Middle frontal gyrus (tissue), 1 donor: ENCODE data around the gene KCNJ9.
"Not testable (repeated sequence)": the region's sequence is repeated elsewhere in the genome, so short reads cannot be mapped to it uniquely, and the experiment has no call there.

Source experiments
- DNase-seq: peaks from one replicate; pipeline ENCODE4 v3.0.0-alpha.2; 2015; ENCODE audit warnings: low spot score; ENCODE audit errors: extremely low spot score

The KCNJ9 gene

DNA sequence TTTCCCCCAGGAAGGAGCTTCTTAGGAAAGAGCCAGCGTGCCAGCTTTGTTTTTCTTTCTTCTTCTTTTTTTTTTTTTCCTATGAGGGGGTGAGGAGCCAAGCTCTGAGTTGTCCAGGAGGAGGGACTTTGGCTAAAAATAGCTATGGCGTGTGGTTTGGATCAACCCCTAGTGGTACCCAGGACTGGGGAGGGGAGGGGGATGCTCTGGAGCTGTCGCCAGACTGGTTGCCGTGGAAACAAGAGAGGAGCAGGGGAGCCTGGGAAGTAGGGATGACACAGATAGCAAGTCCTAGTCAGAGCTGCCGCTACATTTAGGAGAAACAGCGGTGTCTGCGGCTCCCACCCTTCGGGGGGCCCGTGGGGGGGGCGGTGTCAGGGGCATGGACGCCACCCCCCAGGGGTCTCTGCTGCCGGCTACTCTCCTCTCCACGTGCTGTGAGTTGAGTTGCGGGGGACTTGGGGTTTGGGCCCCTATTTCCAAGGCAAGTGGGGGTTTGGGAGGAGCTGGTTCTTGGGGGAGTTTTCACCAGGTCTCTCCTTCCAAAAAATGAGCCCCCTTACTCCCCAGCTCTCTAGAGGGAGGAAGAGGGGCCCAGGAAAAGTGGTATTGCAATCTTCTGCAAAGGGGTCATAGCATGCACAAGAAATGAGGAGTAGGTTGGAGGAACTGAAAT, at the start of gene KCNJ9:
Gene KCNJ9 (plus strand): TSS at position 278 of the 676 bp plus-strand sequence. CDS start 2,493 bp downstream, outside the sequence.
- DNase-seq = peak; percentile 74

DNA sequence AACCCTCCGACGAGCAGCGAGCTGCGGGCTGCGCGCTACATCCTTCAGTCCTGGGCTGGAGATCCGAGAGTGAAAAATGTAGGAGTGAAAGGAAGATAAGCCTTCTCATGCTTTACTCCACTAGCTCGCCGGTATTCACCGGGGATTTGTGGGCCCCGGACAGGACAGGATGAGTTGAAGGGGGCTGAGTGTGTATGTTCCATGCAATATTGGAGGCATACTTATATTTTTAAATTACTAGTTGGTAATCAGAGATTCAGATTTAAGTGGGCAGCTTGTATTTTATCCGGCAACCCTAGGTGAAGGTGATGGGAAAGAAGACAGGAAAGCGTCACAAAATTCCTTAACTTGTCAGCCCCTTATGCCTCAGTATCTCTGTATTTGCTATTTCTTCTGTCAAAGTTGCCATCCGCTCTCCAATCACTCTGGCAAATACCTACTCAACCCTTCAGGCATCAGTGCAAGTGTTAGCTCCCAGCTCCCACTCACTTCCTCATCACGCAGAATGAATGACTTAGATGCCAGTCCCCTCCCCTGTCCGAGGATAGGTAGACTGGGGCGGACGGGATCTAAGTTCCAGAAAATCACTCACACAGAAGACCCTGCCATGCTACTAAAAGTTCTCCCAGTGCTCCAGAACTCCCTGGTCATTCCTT, 49.0 kb upstream of the KCNJ9 start:
- no peak for DNase-seq

DNA sequence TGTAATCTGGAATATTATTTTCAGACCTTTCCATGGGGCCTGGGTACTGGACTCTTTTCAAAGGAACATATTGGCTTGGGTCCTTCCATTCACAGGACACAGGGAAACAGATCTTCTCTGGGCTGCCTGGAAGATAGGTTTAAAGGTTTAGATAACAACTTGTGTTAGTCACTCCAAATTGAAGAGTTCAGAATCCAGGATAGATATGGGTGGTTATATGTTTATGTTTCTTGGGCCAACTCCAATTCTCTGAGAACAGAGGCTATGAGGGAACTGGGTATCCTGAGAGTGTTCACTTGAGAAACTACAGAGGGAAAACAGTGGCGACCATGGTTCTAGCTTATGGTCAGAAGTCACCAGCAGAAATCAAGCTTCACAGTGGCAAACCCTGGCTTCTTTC, 40.9 kb upstream of the KCNJ9 start:
- DNase-seq = no peak

DNA sequence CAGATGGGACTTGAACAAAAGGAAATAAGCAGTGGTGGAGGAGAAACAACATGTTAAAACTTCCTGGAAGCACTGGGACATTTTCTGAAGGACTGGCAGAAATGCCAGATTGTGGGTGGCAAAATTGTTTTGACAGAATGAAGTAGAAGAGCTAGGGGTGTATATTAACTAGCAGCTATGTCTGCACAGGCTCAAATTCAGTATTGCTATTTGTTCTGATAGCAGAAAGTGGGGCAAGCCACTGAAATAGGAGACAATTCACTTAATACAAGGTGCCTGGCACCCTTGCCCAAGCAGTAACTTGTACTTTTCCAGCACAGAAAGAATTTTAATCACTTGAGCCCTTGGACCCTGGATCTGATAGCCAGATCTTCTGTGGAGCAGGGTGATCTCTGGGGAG, 37.8 kb upstream of the KCNJ9 start:
- DNase-seq = no peak

DNA sequence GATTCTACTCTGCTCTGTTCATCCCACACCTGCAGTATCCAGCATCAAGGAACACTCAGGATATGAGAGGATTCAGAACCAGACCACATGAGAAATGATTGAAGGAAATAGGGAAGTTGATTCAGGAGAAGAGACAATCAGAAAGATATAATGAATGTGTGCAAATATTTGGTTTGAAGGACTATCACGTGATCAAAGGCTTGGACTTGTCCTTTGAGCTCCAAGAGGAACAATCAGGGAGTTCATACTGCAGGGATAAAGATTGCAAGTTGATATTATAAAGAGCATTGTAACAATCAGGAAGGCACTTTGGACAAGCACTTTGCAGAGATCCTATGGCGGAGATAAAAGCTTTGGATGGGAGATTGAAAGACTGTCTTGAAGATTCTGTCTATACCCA, 35.7 kb upstream of the KCNJ9 start:
- DNase-seq = no peak

DNA sequence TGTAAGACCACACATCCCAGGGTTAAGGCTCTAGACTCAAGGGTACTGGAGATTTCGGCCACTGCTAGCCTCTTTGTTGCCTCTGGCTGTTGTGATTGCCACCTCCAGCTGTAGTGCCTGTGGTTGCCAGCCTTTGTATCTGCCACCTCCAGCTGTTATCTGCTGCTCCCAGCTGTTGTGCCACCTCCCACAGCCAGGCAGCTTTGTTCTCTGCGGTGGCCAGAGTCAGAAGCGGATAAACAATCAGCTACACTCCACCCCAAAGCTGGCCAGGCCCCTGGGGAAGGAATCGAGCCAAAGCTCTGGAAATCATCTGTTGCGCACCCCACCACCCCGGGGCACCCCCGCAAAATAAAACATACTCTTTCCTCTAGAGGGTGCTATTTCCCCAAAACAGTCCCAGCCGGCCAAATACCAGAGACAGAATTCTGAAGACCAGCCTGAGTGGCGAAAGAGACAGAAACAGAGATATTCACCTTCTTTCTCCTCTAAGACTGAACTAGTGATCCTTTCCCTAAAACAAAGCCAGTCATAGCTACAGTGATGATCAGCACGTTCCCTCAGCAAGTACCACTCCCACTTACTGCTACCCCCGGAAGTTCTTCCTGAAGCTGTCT, 34.7 kb upstream of the KCNJ9 start:
- peak; percentile 81 for DNase-seq

DNA sequence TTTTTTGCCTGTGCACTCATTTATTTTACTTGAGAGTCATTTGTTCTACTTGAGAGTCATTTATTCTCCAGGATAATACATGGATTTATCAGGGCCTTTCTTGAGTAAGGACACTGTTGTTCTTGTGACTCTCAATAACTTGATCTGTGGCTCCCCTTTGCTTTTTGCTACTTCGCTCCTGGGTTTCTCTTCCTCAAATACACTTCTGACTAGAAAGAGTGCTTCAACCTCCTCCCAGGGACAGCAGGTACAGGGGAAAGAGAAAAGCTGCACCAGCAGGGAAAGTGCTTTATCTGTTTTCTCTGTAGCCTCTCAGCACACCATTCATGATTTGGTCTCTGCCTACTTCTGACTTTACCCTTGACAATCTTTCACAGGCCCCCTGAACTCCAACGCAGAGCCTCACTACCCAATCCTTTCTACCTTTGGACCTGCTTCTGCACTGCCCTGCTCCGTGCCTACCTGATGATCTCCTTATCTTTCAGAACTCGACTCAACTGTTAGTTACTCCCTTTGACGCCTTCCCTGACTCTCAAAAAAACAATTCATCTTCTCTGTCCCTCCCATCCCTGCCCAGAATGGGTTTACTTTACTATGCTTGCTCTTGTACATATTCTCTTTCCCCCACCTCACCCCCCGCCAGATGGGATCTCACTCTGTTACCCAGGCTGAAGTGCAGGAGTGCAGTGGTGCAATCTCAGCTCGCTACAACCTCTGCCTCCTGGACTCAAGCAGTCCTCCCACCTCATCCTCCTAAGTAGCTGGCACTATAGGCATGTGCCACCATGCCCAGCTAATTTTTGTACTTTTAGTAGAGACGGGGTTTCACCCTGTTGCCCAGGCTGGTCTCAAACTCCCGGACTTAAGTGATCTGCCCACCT, 34.0 kb upstream of the KCNJ9 start:
- DNase-seq = no peak

DNA sequence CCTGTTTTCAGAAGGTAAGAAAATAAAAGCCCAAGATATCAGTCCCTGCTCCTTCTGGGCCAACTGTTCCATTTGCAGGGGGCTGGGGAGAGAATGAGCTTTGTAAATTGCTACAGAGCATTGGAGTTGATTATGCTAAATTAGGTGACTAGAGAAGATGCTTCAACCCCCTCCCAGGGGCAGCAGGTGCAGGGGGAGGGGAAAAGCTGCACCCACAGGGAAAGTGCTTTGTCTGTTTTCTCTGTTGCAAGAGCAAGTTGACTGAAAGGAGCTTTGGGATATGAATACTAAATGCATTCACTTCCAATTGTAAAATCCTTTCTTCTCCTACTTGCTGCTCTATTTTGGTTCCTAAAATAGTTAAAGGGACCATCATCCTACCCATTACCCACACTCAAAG, 33.0 kb upstream of the KCNJ9 start:
- DNase-seq = no peak

DNA sequence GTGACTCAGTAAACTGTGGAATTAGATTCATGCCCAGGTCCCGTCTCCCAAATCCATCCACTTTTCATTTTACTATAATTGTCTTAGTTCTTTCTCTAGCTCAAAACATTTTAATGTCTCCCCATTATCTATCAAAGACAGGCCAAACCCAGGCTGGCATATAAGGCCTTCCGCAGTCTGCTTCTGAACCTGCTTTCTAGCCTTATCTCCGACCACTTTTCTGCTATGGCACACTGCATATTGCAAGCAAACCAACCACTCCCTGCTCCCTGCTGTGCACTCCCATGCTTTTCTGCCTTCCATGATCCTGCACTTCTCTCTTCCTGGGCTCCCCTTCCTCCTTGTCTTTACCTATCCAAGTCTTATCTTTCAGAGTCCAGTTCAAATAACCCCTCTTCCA, 32.2 kb upstream of the KCNJ9 start:
- DNase-seq = no peak

DNA sequence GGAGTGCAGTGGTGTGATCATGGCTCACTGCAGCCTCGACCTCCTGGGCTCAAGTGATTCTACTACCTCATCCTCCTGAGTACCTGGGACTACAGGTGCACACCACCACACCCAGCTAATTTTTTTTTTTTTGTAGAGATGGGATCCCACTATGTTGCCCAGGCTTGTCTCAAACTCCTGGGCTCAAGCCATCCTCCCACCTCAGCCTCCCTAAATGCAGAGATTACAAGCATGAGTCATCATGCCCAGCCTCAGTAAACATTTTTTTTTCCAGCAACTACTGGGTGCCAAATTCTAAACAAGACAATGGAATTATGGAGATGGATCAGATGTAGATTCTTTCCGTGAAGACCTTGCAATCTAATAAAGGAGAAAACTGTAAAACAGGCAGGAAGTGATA, 31.2 kb upstream of the KCNJ9 start:
- not testable (repeated sequence) for DNase-seq

DNA sequence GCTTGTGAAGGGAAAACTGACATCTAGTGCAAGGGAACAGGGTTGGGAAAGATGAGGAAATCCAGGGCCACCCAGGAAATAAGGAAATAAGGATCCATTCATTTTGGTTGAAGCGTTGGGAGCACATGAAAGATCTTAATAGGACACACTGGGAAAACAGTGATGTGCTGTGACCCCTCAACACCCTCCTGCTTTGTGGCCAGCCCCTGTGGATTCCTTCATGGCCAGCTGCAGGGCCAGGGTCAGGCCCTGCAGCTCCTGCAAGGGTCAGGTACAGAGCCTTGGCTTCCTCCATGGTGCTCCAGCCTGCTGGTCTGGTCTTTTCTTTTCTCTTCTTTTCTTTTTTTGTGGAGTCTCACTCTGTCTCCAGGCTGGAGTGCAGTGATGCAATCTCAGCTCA, 30.7 kb upstream of the KCNJ9 start:
- no peak for DNase-seq

DNA sequence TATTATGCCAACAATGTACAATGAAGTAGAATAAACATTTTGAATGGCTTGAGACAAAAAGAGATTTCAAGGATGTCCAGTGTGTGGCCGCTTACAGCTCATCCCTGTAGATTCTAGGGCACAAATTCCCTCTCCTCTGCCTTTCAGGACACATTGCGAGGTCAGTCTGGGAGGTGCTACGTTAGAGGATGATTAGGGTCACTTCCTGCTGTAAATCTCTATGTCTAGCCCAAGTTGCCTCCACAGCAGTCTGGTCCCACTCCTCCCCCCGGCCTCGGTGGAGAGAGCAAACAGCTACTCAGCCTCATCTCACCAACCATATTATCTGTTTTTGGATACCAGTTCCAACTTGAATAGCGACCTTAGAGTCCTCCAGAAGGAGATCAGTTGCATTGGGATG, 28.4 kb upstream of the KCNJ9 start:
- no peak for DNase-seq

DNA sequence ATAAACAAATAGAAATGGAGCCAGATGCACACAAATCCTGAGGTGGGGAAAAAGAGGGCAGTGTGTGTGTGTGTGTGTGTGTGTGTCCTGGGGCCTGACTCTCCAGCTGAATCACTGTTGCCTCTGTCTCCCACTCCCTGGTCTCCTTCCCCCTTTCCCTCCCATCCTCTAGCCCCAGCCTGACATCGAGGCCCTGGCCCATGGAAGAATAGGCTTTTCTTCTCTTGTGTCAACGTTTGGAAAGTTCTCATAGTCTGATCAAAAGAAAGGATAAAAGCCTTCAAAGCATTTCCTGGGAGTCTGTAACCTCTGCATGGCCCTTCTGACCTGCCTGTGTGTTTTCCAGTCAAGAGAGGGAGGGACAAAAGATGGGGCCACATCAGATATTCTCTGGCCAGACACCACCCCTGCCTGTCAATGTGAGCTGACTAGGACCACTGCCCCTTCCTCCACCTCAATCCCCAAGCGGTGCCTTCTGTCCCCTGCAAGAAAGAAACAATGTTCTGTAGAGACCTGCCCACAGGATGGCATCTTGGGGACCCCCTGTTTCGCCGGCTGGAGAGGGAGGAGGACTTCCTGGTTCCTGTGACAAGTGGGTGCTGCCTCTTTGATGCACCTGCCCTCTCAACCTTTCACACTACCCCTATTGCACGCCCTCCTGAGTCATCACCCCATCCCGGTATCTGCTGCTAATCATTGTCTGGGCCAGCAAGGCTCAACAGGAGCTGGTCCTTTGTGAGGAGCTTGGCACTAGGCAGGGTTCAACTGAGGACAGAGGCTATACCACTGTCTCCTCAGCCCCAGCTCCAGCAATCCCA, 27.6 kb upstream of the KCNJ9 start:
- DNase-seq = no peak

DNA sequence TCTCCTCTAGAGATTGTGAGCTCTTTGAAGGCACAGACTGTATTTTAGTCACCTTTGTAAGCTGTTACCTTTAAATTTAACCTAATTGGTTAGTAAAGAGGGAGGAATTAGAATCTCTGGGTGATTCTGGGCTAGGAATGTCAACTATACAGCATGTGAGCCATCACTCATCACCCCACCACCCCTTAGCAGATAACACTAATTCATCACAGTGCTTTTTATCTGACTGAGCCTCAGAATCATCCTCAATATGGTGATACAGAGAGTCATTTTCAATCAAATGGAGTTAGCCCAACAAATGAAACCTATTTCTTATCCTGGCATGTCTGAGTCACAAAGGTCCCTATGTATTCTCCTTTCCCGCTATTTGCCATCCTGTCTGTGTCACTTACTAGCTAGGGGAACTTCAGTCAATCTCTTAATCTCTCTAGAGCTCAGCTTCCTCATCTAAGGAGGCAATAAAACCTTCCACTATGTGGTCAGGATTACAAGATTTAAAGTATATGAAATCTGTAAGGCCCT, 24.6 kb upstream of the KCNJ9 start:
- no peak for DNase-seq

DNA sequence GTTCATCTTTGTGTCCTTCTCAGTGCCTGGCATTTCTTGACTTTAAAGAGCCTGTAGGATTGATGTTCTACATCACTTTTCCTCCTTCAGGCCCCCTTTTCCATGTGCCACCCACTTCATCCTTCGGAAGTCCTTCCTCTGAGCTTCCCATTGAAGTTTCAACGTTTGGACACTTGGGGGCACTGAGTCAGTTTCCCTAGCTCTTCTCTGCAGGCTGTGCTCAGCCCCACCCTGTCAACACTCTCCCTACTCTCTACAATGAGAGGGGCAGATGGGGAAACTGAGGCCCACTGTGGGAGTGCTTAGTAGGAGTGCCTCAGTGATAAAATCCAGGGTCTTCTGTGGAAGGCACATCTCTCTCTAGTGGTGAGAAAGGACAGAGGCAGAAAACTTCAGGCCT, 23.3 kb upstream of the KCNJ9 start:
- DNase-seq = no peak

DNA sequence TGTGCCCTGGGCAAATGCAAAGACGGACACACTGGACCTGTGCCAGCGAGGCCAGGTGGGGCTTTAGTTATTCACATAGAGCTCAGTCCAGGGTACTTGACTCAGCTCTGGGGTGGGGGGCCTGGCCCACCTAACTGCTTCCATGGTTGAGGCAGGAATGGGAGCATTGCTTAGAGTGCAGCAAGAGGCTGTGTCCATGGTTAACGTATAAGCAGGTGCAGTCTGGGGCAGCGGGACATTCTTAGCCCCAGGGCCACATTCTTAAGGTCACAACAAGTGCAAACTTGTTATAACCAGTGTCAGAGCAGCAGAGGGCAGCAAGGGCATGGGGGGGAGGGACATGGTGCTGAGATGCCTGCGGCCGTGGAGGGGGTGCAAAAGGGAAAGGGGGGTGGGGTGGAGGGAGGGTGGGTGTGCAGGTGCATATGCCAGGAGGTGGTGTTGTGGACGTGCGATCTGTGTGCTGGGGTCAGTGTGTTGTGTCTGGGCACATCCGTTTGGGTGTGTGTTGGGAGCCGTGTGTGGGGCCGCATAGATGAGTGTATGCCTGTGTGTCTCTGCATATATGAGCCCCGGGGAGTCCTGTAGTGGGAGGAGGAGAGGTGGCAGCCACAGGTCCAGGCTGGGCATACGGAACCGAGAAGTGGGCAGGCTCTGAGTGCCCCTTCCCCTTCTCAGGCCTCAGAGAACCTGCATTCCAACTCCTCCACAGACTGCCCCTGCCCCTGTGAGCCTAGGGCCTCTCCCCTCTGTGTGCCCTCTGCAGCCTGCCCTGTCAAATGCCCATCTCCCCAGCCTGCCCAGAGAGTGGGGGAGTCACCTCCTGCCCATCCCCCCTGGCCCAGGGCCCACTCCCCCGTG, 19.7 kb upstream of the KCNJ9 start:
- no peak for DNase-seq

DNA sequence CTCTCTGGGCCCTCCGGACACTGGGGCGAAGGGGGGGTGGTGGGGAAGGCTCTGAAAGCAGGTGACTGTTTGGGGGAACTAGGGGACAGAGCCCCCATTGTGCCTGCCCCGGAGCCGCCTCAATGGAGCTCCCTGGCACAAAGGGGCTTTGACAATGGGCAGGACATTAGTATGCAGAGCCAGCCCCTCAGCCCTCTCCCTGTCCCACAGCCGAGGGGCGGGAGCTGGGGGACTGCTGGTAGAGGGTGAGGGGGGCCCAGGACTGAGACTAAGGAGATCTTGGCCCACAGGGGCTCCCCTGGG, 19.2 kb upstream of the KCNJ9 start:
- peak; percentile 88 for DNase-seq

DNA sequence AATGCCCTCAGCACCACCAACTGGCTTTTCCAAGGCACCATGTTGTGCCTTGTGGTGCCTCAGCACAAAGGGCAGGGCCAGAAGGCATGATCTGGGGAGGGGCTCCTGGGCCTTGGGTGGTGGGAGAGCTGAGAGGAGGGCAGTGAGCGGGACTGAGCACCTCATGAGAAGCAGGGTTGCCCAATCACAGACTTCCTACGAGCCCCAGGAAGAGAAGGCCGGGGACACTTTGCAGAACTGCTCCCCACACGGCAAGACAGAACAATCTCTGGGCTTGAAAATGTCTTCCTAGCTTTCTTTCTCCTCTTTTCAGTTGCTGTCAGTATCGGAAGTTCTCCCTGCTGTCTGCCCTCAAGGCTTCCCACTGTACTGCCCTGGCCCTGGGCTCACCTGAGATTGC, 18.2 kb upstream of the KCNJ9 start:
- DNase-seq = no peak

DNA sequence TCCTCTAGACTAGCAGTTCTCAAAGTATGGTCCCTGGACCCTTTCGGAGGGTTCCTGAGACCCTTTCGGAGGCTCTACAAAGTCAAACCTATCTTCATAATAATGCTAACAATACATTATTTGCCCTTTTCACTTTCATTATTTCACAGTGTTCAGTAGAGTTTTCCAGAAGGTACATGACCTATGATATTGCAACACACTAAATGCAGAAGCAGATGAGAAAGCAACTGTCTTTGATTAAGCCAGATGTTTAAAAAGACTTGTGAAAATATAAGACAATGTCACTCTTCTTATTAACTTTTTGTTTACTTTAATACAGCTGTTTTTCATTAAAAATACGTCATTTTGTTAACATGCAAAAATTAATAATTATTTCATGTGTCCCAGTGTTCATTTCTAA, 17.2 kb upstream of the KCNJ9 start:
- no peak for DNase-seq

DNA sequence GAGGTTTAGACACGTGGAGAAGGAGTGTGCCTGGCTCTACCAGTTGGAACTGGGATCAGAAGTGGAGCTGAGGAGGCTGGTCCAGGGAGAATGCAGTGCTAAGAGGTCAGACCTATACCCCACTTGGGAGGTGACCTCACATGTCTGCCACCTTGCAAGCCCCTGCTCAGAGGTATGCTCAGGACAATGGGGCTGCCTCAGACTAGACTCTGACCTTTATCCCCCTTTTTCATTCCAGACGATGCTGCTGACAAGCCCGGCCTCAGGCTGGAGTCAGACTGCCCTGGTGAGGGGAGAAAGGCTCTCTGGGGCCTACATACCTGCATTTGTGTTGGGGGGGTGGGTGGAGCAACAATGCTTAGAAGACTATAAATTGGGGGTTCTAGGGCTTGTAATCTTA, 16.6 kb upstream of the KCNJ9 start:
- no peak for DNase-seq
